Omental fat pad (tissue), 4 donors: ENCODE measurements around the gene GM2A. TPM values are rescaled to one million over a fixed set of nuclear protein-coding genes. Genes with fewer than 3 reads are reported as not detected.
A peak's percentile ranks its signal among the peaks of the same experiment; 100 is the strongest.
"Not testable (repeated sequence)": the region's sequence is repeated elsewhere in the genome, so short reads cannot be mapped to it uniquely, and the experiment has no call there.

Source experiments
- ATAC-seq: fragments of 150-250 bp; one replicate; pipeline ENCODE4 v1.9.1; 2016; ENCODE audit warnings: mild to moderate bottlenecking, moderate library complexity; ENCODE audit not compliant: low FRiP score
- DNase-seq: peaks from one replicate; pipeline ENCODE4 v3.0.0-alpha.2; 2019; ENCODE audit warnings: low spot score
- total RNA-seq, 4 donors: library from RNA; depleted of rRNA; stranded (reverse); fragments of >200 nt; gene quantifications; one replicate each; pipeline ENCODE4 v1.1.0, GENCODE V29; 2016
- TF ChIP-seq, protein P1 (sequence below), 3 donors: fragments of 450-650 bp; IDR thresholded peaks; one replicate each; pipeline ENCODE4 v1.5.1; 2016 to 2017; ENCODE audit warnings: antibody characterized with exemption in 3 of 3, mild to moderate bottlenecking in 3 of 3, moderate library complexity in 2 of 3

The GM2A gene
- total RNA-seq, 4 donors from 2014 or later, result 26.6 to 62.6 (median 27.9) TPM

DNA sequence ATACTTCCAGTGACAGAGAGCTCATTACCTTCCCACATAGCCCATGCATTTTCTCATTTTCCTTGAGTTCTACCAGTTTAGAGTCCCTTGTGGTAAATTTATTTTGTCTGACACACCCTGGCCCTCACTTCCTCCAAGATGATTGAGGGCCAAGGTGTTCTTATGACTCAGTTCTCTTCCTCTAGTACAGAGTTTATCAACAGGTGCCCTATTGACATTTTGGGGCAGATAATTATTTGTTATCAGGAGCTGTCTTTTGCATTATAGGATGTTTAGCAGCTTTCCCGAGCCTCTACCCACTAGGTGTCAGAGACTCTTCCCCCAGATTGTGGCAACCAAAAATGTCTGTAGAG, 43.5 kb downstream of the GM2A start:
- DNase-seq (no peak), ATAC-seq (no peak)
- TF ChIP-seq, protein P1, sequence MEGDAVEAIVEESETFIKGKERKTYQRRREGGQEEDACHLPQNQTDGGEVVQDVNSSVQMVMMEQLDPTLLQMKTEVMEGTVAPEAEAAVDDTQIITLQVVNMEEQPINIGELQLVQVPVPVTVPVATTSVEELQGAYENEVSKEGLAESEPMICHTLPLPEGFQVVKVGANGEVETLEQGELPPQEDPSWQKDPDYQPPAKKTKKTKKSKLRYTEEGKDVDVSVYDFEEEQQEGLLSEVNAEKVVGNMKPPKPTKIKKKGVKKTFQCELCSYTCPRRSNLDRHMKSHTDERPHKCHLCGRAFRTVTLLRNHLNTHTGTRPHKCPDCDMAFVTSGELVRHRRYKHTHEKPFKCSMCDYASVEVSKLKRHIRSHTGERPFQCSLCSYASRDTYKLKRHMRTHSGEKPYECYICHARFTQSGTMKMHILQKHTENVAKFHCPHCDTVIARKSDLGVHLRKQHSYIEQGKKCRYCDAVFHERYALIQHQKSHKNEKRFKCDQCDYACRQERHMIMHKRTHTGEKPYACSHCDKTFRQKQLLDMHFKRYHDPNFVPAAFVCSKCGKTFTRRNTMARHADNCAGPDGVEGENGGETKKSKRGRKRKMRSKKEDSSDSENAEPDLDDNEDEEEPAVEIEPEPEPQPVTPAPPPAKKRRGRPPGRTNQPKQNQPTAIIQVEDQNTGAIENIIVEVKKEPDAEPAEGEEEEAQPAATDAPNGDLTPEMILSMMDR (IDR thresholded peaks at IDR 0.05), result no peak

DNA sequence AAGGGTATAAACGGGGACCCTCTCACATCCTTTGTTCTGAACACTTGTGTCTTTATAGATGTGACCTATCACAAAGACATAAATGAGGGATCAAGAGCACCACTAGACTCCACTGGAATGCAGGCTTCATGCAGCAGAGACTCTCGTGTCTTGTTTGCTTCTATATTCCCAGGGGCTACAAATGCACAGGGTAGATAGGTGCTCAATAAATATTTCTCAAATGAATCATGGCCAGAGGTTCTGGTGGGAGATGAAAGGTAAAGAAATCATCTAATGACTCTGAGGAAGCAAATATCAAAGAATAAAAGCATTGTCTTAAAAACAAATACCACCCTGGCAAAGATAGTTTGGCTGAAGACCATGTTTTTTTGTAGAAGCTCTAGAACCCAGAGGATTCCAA, 44.0 kb downstream of the GM2A start:
- TF ChIP-seq, protein P1 (IDR thresholded peaks at IDR 0.05), result no peak
- no peak for ATAC-seq
- no peak for DNase-seq

DNA sequence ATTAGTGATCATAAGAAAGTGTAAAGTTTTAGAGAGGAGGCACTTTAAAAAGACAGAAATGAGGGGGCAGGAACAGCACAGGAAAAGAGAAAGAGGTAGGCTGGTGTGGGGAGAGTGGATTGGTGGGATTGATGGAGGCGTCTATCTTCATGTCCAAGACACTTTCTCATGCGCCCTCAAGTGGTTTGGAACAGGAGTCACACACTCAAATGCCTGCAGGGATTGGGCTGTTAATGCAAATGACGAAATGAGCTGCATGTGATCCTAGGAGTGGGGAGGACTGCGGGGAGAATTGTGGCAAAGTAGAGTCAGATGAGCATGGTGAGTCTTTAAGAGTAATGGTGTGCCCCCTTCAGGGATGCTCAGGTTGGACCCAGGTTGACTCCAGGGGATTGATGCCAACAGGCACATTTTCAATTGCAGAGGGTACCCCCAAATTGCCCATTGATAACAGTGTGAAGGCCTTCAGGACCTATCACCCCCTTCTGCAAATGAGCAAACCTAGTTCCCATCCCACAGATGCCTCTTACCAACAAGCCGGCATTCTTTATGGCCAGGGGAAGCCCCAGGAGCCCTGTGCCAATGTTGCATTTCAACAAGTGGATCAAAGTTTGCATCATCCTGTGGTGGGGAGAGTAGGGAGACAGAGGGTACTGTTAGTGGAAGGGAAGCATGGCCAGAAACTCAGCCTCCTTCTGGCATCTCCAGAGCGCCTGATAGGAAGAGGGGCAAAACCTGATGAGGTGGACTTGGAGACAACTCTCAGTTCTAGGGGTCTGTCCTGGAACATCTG, 45.3 kb downstream of the GM2A start:
- TF ChIP-seq, protein P1 (IDR thresholded peaks at IDR 0.05), result no peak
- ATAC-seq, result peak; percentile 62
- DNase-seq, result no peak

DNA sequence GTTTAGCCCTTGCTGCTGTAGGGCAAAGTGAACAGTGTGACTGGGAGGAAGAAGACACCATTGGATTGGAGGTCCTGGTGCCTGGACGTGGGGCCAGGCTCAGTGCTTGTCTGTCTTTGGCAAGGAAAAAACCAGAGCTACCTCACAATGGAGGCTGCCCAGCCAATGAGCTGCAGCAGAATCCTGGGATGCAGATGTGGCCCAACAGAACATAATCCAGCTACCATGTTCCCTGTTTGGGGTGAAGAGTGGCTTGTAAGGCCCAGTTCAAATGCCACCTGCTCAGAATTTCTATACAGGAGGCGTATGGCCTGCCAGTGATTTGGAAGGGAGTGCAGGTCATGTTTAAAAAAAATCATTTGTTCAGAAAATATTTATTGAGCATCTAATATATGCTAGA, 50.7 kb downstream of the GM2A start, which contains the start of gene SLC36A3:
SLC36A3 (minus strand) TSS at position 101 of the 400 bp plus-strand sequence. CDS start 412 bp downstream, outside the sequence.
- ATAC-seq, result no peak
- TF ChIP-seq, protein P1 (IDR thresholded peaks at IDR 0.05), result no peak
- DNase-seq, result no peak

DNA sequence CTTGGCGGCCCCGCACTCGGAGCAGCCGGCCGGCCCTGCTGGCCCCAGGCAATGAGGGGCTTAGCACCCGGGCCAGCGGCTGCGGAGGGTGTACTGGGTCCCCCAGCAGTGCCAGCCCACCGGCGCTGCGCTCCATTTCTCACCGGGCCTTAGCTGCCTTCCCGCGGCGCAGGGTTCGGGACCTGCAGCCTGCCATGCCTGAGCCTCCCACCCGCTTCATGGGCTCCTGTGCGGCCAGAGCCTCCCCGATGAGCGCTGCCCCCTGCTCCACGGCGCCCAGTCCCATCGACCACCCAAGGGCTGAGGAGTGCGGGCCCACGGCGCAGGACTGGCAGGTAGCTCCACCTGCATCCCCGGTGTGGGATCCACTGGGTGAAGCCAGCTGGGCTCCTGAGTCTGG, 56.3 kb downstream of the GM2A start:
- not testable (repeated sequence) for ATAC-seq, DNase-seq

DNA sequence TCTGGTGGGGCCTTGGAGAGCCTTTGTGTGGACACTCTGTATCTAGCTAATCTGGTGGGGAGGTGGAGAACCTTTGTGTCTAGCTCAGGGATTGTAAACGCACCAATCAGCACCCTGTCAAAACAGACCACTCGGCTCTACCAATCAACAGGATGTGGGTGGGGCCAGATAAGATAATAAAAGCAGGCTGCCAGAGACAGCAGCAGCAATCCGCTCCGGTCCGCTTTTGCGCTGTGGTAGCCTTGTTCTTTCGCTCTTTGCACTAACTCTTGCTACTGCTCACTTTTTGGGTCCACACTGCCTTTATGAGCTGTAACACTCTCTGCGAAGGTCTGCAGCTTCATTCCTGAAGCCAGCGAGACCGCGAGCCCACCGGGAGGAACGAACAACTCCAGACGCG, 56.8 kb downstream of the GM2A start:
- DNase-seq, ATAC-seq: not testable (repeated sequence)

DNA sequence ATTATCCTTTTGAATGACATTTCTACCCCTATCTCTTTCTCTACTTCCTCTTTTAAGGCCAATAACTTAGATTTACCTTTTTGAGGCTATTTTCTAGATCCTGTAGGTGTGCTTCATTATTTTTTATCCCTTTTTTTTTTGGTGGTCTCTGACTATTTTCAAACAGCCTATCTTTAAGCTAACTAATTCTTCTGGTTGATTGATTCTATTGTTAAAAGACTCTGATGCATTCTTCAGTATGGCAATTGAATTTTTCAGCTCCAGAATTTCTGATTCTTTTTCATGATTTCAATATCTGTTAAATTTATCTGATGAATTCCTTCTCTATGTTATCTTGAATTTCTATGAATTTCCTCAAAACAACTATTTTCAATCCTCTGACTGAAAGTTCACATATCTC, 57.9 kb downstream of the GM2A start:
- DNase-seq, result no peak
- no peak for ATAC-seq

More for the DNA sequence above, 57.9 kb downstream of the GM2A start:
- TF ChIP-seq, protein P1 (IDR thresholded peaks at IDR 0.05), result no peak
